Loucy (cell line): ENCODE results near the gene XRCC4.

Experiments
- H2AFZ ChIP-seq: fragments of 200-600 bp; sonication (generic); 2 replicates; pipeline ENCODE4 v1.6.0; 2016; ENCODE audit warnings: antibody characterized with exemption, mild to moderate bottlenecking, low read length, moderate library complexity
- H3F3A ChIP-seq: fragments of 200-600 bp; 2 replicates; pipeline ENCODE4 v1.6.0; 2016; ENCODE audit warnings: antibody characterized with exemption, low read depth, mild to moderate bottlenecking
- H3K27me3 ChIP-seq: fragments of 200-600 bp; sonication (generic); 2 replicates; pipeline ENCODE4 v1.6.1; 2014; ENCODE audit warnings: low read length, mild to moderate bottlenecking; ENCODE audit not compliant: insufficient read depth, poor library complexity, severe bottlenecking
- H3K36me3 ChIP-seq: fragments of 200-600 bp; sonication (generic); 2 replicates; pipeline ENCODE4 v1.6.1; 2016; ENCODE audit warnings: low read length; ENCODE audit not compliant: insufficient read depth
- H3K4me1 ChIP-seq: fragments of 200-600 bp; sonication (generic); 2 replicates; pipeline ENCODE4 v1.5.1; 2014; ENCODE audit warnings: low read length, mild to moderate bottlenecking; ENCODE audit not compliant: insufficient read depth, poor library complexity, severe bottlenecking
- H3K4me2 ChIP-seq: fragments of 200-600 bp; sonication (generic); 2 replicates; pipeline ENCODE4 v1.6.0; 2014; ENCODE audit warnings: antibody characterized with exemption, low read length, low read depth, mild to moderate bottlenecking; ENCODE audit not compliant: poor library complexity, severe bottlenecking
- H3K4me3 ChIP-seq: fragments of 200-600 bp; sonication (generic); 2 replicates; pipeline ENCODE4 v1.5.1; 2014; ENCODE audit warnings: low read length, mild to moderate bottlenecking, mixed read lengths; ENCODE audit not compliant: poor library complexity, severe bottlenecking
- H3K79me2 ChIP-seq: fragments of 200-600 bp; sonication (generic); 2 replicates; pipeline ENCODE4 v1.6.1; 2014; ENCODE audit warnings: low read length; ENCODE audit not compliant: insufficient read depth
- H3K9ac ChIP-seq: fragments of 200-600 bp; sonication (generic); 2 replicates; pipeline ENCODE4 v1.6.0; 2014; ENCODE audit warnings: mild to moderate bottlenecking, low read depth, low read length, moderate library complexity; ENCODE audit not compliant: poor library complexity, severe bottlenecking
- H3K9me2 ChIP-seq: fragments of 200-600 bp; sonication (generic); replicated peaks from 2 replicates; pipeline ENCODE4 v1.6.1; 2016; ENCODE audit warnings: low read depth, low read length, mixed read lengths
- H3K9me3 ChIP-seq: fragments of 200-600 bp; sonication (generic); 2 replicates; pipeline ENCODE4 v1.6.1; 2014; ENCODE audit warnings: mild to moderate bottlenecking, antibody characterized with exemption, low read length, low read depth; ENCODE audit not compliant: insufficient read depth
- H4K20me1 ChIP-seq: fragments of 200-600 bp; sonication (generic); 2 replicates; pipeline ENCODE4 v1.6.0; 2014; ENCODE audit warnings: antibody characterized with exemption, low read length, mild to moderate bottlenecking; ENCODE audit not compliant: insufficient read depth, poor library complexity, severe bottlenecking
- EZH2phosphoT487 ChIP-seq: fragments of 200-600 bp; IDR thresholded peaks from 2 replicates; pipeline ENCODE4 v1.6.1; 2018; ENCODE audit warnings: antibody characterized with exemption, mild to moderate bottlenecking, moderate library complexity, borderline replicate concordance
- TF ChIP-seq, protein P1 (sequence below): fragments of 200-600 bp; sonication (generic); conservative IDR thresholded peaks from 2 replicates; pipeline ENCODE4 v1.5.1; 2014; ENCODE audit warnings: mild to moderate bottlenecking, antibody characterized with exemption, low read length

XRCC4 gene

DNA sequence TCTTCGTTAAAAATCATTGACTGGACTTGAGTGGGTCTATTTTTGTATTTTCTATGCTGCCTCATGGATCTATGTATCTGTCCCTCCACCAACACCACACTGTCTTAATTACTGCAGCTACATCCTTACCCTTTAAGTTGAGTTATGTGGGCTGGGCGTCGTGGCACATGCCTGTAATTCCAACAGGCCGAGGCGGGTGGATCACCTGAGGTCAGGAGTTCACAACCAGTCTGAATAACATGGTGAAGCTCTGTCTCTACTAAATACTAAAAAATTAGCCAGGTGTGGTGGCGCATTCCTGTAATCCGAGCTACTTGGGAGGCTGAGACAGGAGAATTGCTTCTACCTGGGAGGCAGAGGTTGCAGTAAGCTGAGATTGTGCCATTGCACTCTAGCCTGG is 48.2 kb downstream of the XRCC4 start:
- peaks cover 4% of the 10 kb centered on the region for H3K36me3 ChIP-seq
- no peak overlapping the region for H3K9ac ChIP-seq
- no peaks in the 10 kb centered on the region for H3K4me1 ChIP-seq
- H3K9me2 ChIP-seq: no peaks in the 10 kb centered on the region
- H4K20me1 ChIP-seq: no peaks in the 10 kb centered on the region
- no peak overlapping the region for H2AFZ ChIP-seq
- no peaks in the 10 kb centered on the region for H3F3A ChIP-seq
- TF ChIP-seq, protein P1, sequence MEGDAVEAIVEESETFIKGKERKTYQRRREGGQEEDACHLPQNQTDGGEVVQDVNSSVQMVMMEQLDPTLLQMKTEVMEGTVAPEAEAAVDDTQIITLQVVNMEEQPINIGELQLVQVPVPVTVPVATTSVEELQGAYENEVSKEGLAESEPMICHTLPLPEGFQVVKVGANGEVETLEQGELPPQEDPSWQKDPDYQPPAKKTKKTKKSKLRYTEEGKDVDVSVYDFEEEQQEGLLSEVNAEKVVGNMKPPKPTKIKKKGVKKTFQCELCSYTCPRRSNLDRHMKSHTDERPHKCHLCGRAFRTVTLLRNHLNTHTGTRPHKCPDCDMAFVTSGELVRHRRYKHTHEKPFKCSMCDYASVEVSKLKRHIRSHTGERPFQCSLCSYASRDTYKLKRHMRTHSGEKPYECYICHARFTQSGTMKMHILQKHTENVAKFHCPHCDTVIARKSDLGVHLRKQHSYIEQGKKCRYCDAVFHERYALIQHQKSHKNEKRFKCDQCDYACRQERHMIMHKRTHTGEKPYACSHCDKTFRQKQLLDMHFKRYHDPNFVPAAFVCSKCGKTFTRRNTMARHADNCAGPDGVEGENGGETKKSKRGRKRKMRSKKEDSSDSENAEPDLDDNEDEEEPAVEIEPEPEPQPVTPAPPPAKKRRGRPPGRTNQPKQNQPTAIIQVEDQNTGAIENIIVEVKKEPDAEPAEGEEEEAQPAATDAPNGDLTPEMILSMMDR: no peak
- TF ChIP-seq EZH2phosphoT487: no peak
- H3K4me3 ChIP-seq: no peak overlapping the region
- H3K27me3 ChIP-seq: no peaks in the 10 kb centered on the region
- no peak overlapping the region for H3K4me2 ChIP-seq
- peaks cover 11% of the 10 kb centered on the region; the same call in 1 of the 2 replicates for H3K9me3 ChIP-seq
- no peaks in the 10 kb centered on the region for H3K79me2 ChIP-seq

DNA sequence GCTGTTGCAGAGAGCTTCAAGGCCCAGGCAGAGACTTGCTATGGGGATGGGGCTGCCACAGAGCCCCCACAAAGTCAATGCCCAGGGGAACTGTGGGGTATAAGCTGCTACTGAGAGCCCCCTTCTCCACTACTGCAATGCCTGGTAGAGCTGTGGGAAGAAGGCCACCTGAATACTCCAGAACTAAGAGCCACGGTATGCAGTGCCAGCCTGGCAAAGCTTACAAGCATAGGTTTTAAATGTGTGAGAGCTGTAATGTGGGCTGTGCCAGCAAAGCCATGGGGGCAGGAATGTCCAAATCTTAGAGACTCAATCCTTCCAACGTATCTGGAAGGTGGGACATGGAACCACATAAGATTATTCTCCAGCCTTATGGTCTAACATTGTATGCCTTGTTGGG is 49.2 kb downstream of the XRCC4 start:
- no peak overlapping the region for H2AFZ ChIP-seq
- TF ChIP-seq, protein P1: no peak
- no peak for TF ChIP-seq EZH2phosphoT487
- no peaks in the 10 kb centered on the region for H3K27me3 ChIP-seq

GRCh38 chr5:83133797-83134196 is 56.5 kb downstream of the XRCC4 start:
- no peaks in the 10 kb centered on the region for H3K9me2 ChIP-seq
- no peaks in the 10 kb centered on the region for H3K79me2 ChIP-seq
- H3K36me3 ChIP-seq: peaks cover 5% of the 10 kb centered on the region; the same call in 1 of the 2 replicates
- H3K4me3 ChIP-seq: no peak overlapping the region
- no peaks in the 10 kb centered on the region for H3K9me3 ChIP-seq
- no peak overlapping the region for H3K9ac ChIP-seq
- H4K20me1 ChIP-seq: no peaks in the 10 kb centered on the region
- TF ChIP-seq, protein P1: 0 out of 2 replicates have a peak, but pooled peaks have one; percentile 12
- TF ChIP-seq EZH2phosphoT487: no peak
- H3K4me2 ChIP-seq: no peak overlapping the region
- no peaks in the 10 kb centered on the region for H3F3A ChIP-seq
- no peaks in the 10 kb centered on the region for H3K4me1 ChIP-seq
- H3K27me3 ChIP-seq: no peaks in the 10 kb centered on the region
- H2AFZ ChIP-seq: no peak overlapping the region

More for the DNA sequence above, 49.2 kb downstream of the XRCC4 start:
- H3K9ac ChIP-seq: no peak overlapping the region
- no peaks in the 10 kb centered on the region for H3K4me1 ChIP-seq
- H3F3A ChIP-seq: no peaks in the 10 kb centered on the region
- peaks cover 4% of the 10 kb centered on the region for H3K36me3 ChIP-seq
- no peaks in the 10 kb centered on the region for H3K9me2 ChIP-seq
- H4K20me1 ChIP-seq: no peaks in the 10 kb centered on the region
- no peaks in the 10 kb centered on the region for H3K79me2 ChIP-seq
- H3K9me3 ChIP-seq: peaks cover 11% of the 10 kb centered on the region; the same call in 1 of the 2 replicates
- H3K4me3 ChIP-seq: no peak overlapping the region
- no peak overlapping the region for H3K4me2 ChIP-seq
